ENCODE results near the gene PTPRR. TPM values are rescaled to one million over a fixed set of nuclear protein-coding genes. Genes with fewer than 3 reads are reported as not detected.

The PTPRR gene
- total RNA-seq, 4 donors from 2014 or later: 0.19 TPM; not detected in 3

- TF ChIP-seq, protein P1, sequence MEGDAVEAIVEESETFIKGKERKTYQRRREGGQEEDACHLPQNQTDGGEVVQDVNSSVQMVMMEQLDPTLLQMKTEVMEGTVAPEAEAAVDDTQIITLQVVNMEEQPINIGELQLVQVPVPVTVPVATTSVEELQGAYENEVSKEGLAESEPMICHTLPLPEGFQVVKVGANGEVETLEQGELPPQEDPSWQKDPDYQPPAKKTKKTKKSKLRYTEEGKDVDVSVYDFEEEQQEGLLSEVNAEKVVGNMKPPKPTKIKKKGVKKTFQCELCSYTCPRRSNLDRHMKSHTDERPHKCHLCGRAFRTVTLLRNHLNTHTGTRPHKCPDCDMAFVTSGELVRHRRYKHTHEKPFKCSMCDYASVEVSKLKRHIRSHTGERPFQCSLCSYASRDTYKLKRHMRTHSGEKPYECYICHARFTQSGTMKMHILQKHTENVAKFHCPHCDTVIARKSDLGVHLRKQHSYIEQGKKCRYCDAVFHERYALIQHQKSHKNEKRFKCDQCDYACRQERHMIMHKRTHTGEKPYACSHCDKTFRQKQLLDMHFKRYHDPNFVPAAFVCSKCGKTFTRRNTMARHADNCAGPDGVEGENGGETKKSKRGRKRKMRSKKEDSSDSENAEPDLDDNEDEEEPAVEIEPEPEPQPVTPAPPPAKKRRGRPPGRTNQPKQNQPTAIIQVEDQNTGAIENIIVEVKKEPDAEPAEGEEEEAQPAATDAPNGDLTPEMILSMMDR (IDR thresholded peaks at IDR 0.05): no peak
- TF ChIP-seq POLR2A (IDR thresholded peaks at IDR 0.05): no peak
- H3K4me1 ChIP-seq: no peaks in the 10 kb centered on the region
- H3K27ac ChIP-seq: no peak overlapping the region
- H3K27me3 ChIP-seq: no peaks in the 10 kb centered on the region
- DNase-seq: no peak
- no peak overlapping the region for H3K4me3 ChIP-seq
- 88 to 94% methylated on average over 2 of the region's 2 CpGs for WGBS, 2 donors
- H3K36me3 ChIP-seq: no peaks in the 10 kb centered on the region
- intact Hi-C loops (cut with DNase I): no loop called here
- H3K9me3 ChIP-seq: no peaks in the 10 kb centered on the region
Measured at GRCh38 chr12:70667253-70667652, 253.3 kb downstream of the PTPRR start.

DNA sequence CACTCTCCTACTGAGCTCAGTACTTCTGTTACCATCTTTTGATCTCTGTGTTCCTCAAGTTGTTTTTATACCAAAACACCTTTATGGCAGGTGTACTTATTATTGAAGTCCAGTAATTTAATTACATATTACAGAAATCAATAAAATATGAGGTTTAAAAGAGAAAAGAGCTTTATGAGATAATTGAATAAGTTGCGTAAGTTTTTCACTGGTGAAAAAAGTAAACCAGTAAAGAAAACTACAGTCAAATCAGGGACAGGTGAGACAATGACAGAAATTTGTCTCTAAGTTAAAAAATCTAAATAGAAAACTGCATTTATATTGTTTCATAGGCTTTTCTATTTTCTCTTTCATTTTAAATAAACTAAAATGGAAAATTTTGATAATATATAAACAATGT lies 254.2 kb downstream of the PTPRR start:
- Histone ChIP-seq H3K36me3 (no peaks in the 10 kb centered on the region), H3K27ac (no peak overlapping the region), H3K4me3 (no peak overlapping the region), H3K27me3 (no peaks in the 10 kb centered on the region), H3K9me3 (no peaks in the 10 kb centered on the region), H3K4me1 (peaks cover 0 to 5% (median 2%) of the 10 kb centered on the region in 3 donors)
- TF ChIP-seq, protein P1 (IDR thresholded peaks at IDR 0.05): no peak
- TF ChIP-seq POLR2A (IDR thresholded peaks at IDR 0.05): no peak
- no peak for DNase-seq
- 94 to 100% methylated on average over 1 of the region's 1 CpG for WGBS, 2 donors
- intact Hi-C loops (cut with DNase I): no loop called here

DNA sequence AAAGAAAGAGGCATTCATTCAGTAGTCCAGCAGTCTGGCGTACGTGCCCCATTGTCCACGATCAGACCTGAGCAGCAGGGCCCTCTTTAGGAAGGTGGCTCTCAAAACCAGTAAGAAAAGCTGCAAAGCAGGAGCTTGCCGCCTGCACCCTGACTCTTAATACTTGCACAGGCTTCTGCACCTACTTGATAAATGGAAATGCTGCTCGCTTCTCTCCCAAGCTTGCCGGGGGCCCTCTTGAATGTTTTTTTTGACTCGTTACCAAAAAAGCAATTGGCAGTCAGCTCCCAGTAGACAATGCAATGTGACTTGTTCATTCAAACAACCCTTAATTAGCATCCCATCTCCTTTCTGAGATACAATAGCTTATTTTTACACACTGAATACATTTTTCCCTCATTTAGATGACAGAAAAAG lies 256.1 kb downstream of the PTPRR start:
- Histone ChIP-seq H3K27me3 (no peaks in the 10 kb centered on the region), H3K9me3 (no peaks in the 10 kb centered on the region), H3K27ac (no peak overlapping the region), H3K4me3 (no peak overlapping the region), H3K4me1 (peaks cover 0 to 5% (median 2%) of the 10 kb centered on the region in 3 donors), H3K36me3 (no peaks in the 10 kb centered on the region)
- WGBS, 2 donors: 21 to 33% methylated on average over 7 of the region's 7 CpGs
- no peak for DNase-seq
- no peak for TF ChIP-seq POLR2A (IDR thresholded peaks at IDR 0.05)
- TF ChIP-seq, protein P1 (IDR thresholded peaks at IDR 0.05): no peak
- intact Hi-C loops (cut with DNase I): no loop called here

- no peaks in the 10 kb centered on the region for H3K9me3 ChIP-seq
- H3K27me3 ChIP-seq: no peaks in the 10 kb centered on the region
- peaks cover 0 to 5% (median 2%) of the 10 kb centered on the region in 3 donors for H3K4me1 ChIP-seq
- DNase-seq: no peak
- 88% methylated on average over 1 of the region's 1 CpG for WGBS, 2 donors
- TF ChIP-seq, protein P1 (IDR thresholded peaks at IDR 0.05): no peak
- TF ChIP-seq POLR2A (IDR thresholded peaks at IDR 0.05): no peak
- no peaks in the 10 kb centered on the region for H3K36me3 ChIP-seq
- intact Hi-C loops (cut with DNase I): no loop called here
- no peak overlapping the region for H3K27ac ChIP-seq
- H3K4me3 ChIP-seq: no peak overlapping the region
Measured at GRCh38 chr12:70663838-70664237, 256.7 kb downstream of the PTPRR start.

GRCh38 chr12:70661466-70662161 lies 258.9 kb downstream of the PTPRR start:
- Histone ChIP-seq H3K4me3 (no peak overlapping the region), H3K36me3 (no peaks in the 10 kb centered on the region), H3K4me1 (peaks cover 0 to 5% (median 2%) of the 10 kb centered on the region in 3 donors), H3K9me3 (no peaks in the 10 kb centered on the region), H3K27me3 (no peaks in the 10 kb centered on the region), H3K27ac (no peak overlapping the region)
- intact Hi-C loops (cut with DNase I): no loop called here
- DNase-seq: no peak
- TF ChIP-seq POLR2A (IDR thresholded peaks at IDR 0.05): no peak
- TF ChIP-seq, protein P1 (IDR thresholded peaks at IDR 0.05): no peak
- WGBS, 2 donors: 31 to 38% methylated on average over 8 of the region's 8 CpGs

Measured in esophagus squamous epithelium (tissue), 5 donors.